DND-41 (cell line): ENCODE measurements around the gene CD244.

Experiments
- ATAC-seq: fragments of 200-7000 bp; cut with Tn5 transposase; 3 replicates; pipeline ENCODE4 v1.9.1; 2021; ENCODE audit warnings: low read depth; ENCODE audit not compliant: insufficient read depth
- DNase-seq: peaks from one replicate; pipeline ENCODE4 v3.0.0-alpha.2; 2020
- H2AFZ ChIP-seq: 2 replicates; pipeline ENCODE4 v1.6.0; 2012; ENCODE audit warnings: low read depth, low read length
- H3K27ac ChIP-seq: 2 replicates; pipeline ENCODE4 v1.5.1; 2012; ENCODE audit warnings: low read length, inconsistent platforms
- H3K27me3 ChIP-seq: fragments of 200-600 bp; sonication (generic); 2 replicates; pipeline ENCODE4 v1.6.0; 2012; ENCODE audit warnings: low read length, mild to moderate bottlenecking, inconsistent platforms; ENCODE audit not compliant: insufficient read depth, poor library complexity
- H3K36me3 ChIP-seq: 2 replicates; pipeline ENCODE4 v1.5.1; 2012; ENCODE audit warnings: low read length, inconsistent platforms; ENCODE audit not compliant: insufficient read depth
- H3K4me1 ChIP-seq: 2 replicates; pipeline ENCODE4 v1.5.1; 2012; ENCODE audit warnings: mild to moderate bottlenecking, low read length; ENCODE audit not compliant: insufficient read depth
- H3K4me2 ChIP-seq: 2 replicates; pipeline ENCODE4 v1.6.0; 2012; ENCODE audit warnings: mild to moderate bottlenecking, moderate library complexity, low read length, inconsistent platforms; ENCODE audit not compliant: insufficient read depth
- H3K4me3 ChIP-seq, 2 experiments: fragments of 200-600 bp in 1 of 2; shearing (Covaris generic) in 1 of 2; 2 replicates each; pipeline ENCODE4 v1.5.1; 2012 to 2016; ENCODE audit warnings: inconsistent platforms in 2 of 2, low read length in 2 of 2, mild to moderate bottlenecking in 2 of 2, low read depth in 1 of 2, moderate library complexity in 1 of 2
- H3K79me2 ChIP-seq: 2 replicates; pipeline ENCODE4 v1.6.0; 2012; ENCODE audit warnings: low read length, inconsistent platforms; ENCODE audit not compliant: insufficient read depth
- H3K9ac ChIP-seq: 2 replicates; pipeline ENCODE4 v1.6.0; 2012; ENCODE audit warnings: low read depth, mild to moderate bottlenecking, inconsistent platforms, low read length, moderate library complexity
- H3K9me3 ChIP-seq: 2 replicates; pipeline ENCODE4 v1.5.1; 2012; ENCODE audit warnings: low read length, moderate library complexity, mild to moderate bottlenecking, inconsistent platforms; ENCODE audit not compliant: insufficient read depth, severe bottlenecking
- H4K20me1 ChIP-seq: 2 replicates; pipeline ENCODE4 v1.6.0; 2012; ENCODE audit warnings: low read length; ENCODE audit not compliant: insufficient read depth
- EZH2 ChIP-seq: IDR thresholded peaks from 3 replicates; pipeline ENCODE4 v1.6.1; 2012; ENCODE audit warnings: borderline replicate concordance, low read depth, mild to moderate bottlenecking, moderate library complexity, low read length, inconsistent platforms; ENCODE audit not compliant: severe bottlenecking
- TF ChIP-seq, protein P1 (sequence below): IDR thresholded peaks from 2 replicates; pipeline ENCODE4 v1.5.1; 2012; ENCODE audit warnings: borderline replicate concordance, low read length, moderate library complexity, mild to moderate bottlenecking; ENCODE audit not compliant: poor library complexity, severe bottlenecking; ENCODE audit errors: extremely low read depth

The CD244 gene

DNA sequence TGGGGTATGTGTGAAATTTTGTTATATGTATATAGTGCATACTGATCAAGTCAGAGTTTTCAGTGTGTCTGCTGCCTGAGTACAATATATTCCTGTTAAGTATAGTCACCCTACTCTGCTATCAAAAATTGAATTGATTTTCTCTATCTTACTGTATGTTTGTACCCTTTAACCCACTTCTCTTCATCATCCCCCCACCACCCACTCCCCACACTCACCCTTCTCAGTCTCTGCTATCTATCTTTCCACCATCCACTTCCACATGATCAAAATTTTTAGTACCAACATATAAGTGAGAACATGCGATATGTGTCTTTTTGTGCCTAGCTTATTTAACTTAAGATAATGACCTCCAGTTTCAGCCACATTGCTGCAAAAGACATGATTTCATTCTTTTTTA lies 62.5 kb downstream of the CD244 start:
- DNase-seq (no peak), ATAC-seq (no peak)
- H3K27ac ChIP-seq = peak overlapping the region; percentile 65; the same call in 1 of the 2 replicates
- H3K4me1 ChIP-seq = peaks cover 70% of the 10 kb centered on the region
- no peak overlapping the region for H2AFZ ChIP-seq
- no peaks in the 10 kb centered on the region for H3K9me3 ChIP-seq
- H3K4me2 ChIP-seq = peak overlapping the region; percentile 47
- H4K20me1 ChIP-seq = no peaks in the 10 kb centered on the region
- no peak for TF ChIP-seq EZH2
- H3K9ac ChIP-seq = no peak overlapping the region
- no peak overlapping the region for H3K4me3 ChIP-seq
- no peaks in the 10 kb centered on the region for H3K79me2 ChIP-seq
- no peaks in the 10 kb centered on the region for H3K27me3 ChIP-seq
- H3K36me3 ChIP-seq = no peaks in the 10 kb centered on the region

DNA sequence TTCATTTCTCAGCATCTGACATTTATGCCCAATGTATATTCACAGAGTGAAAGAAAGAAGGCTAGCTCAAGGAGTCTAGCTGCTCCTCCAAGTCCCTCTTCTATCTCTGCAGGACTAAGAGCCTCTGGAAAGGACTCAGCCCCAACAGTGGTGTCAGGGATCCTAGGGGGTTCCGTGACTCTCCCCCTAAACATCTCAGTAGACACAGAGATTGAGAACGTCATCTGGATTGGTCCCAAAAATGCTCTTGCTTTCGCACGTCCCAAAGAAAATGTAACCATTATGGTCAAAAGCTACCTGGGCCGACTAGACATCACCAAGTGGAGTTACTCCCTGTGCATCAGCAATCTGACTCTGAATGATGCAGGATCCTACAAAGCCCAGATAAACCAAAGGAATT lies 63.0 kb downstream of the CD244 start:
- no peak for DNase-seq
- H4K20me1 ChIP-seq = no peaks in the 10 kb centered on the region
- no peak overlapping the region for H3K9ac ChIP-seq
- H3K79me2 ChIP-seq = no peaks in the 10 kb centered on the region
- ATAC-seq = no peak
- no peak overlapping the region for H3K4me2 ChIP-seq
- H2AFZ ChIP-seq = 0 out of 2 replicates have a peak overlapping the region, but pooled peaks have one; percentile 37
- peak overlapping the region; percentile 75 for H3K27ac ChIP-seq
- H3K27me3 ChIP-seq = no peaks in the 10 kb centered on the region
- H3K4me1 ChIP-seq = peaks cover 70% of the 10 kb centered on the region
- TF ChIP-seq, protein P1, sequence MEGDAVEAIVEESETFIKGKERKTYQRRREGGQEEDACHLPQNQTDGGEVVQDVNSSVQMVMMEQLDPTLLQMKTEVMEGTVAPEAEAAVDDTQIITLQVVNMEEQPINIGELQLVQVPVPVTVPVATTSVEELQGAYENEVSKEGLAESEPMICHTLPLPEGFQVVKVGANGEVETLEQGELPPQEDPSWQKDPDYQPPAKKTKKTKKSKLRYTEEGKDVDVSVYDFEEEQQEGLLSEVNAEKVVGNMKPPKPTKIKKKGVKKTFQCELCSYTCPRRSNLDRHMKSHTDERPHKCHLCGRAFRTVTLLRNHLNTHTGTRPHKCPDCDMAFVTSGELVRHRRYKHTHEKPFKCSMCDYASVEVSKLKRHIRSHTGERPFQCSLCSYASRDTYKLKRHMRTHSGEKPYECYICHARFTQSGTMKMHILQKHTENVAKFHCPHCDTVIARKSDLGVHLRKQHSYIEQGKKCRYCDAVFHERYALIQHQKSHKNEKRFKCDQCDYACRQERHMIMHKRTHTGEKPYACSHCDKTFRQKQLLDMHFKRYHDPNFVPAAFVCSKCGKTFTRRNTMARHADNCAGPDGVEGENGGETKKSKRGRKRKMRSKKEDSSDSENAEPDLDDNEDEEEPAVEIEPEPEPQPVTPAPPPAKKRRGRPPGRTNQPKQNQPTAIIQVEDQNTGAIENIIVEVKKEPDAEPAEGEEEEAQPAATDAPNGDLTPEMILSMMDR = no peak
- TF ChIP-seq EZH2 = no peak
- no peak overlapping the region for H3K4me3 ChIP-seq
- H3K9me3 ChIP-seq = no peaks in the 10 kb centered on the region
- H3K36me3 ChIP-seq = no peaks in the 10 kb centered on the region

DNA sequence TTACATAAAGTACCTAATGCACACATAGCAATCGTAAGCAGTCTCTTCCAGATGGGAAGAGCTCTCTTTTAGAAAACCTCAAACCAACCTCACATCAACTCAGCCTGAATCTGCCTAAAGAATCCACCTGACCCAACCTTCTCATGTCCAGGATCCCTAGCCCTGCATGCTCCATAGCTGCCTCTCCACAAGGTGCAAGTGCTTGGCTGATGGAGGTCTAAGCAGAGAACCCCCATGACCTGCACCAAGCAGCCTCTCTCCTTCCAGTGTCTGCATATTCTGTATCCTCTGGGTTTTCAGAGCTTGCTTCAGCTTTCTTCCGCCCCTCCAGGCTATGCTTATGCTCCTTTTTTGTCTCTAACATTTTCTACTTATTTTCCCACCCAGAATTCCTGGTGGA lies 64.2 kb downstream of the CD244 start:
- Histone ChIP-seq H3K27me3 (no peaks in the 10 kb centered on the region), H2AFZ (peak overlapping the region; percentile 58), H3K4me3 (no peak overlapping the region; a peak in 1 of 4 replicates), H3K4me1 (peaks cover 70% of the 10 kb centered on the region), H3K36me3 (no peaks in the 10 kb centered on the region), H3K9ac (peak overlapping the region; percentile 46), H4K20me1 (no peaks in the 10 kb centered on the region), H3K9me3 (no peaks in the 10 kb centered on the region), H3K79me2 (no peaks in the 10 kb centered on the region), H3K27ac (peak overlapping the region; percentile 75), H3K4me2 (peak overlapping the region; percentile 28; the same call in 1 of the 2 replicates)
- ATAC-seq (no peak), DNase-seq (no peak)
- TF ChIP-seq, protein P1 = no peak
- no peak for TF ChIP-seq EZH2

DNA sequence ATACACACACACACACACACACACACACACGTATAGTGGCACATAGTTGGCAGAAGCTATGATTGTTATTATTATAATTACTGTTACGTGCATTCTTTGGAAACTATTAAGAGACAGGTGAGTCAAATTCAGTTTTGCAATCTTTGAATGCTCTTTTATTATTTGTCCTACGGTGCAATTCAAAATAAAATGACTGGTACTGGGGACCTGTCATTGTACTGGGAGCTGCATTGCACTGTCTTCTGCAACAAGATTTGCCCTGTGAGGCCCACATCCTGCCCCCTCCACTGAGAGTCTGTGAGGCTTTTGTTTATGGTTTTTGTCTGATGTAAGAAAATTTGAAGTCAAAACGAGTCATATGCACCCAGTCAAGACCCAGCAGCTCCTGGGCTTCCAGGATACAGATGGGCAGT lies 64.8 kb downstream of the CD244 start:
- TF ChIP-seq EZH2 = no peak
- TF ChIP-seq, protein P1 = no peak
- H3K36me3 ChIP-seq = no peaks in the 10 kb centered on the region
- H3K9me3 ChIP-seq = no peaks in the 10 kb centered on the region
- peak overlapping the region; percentile 46 for H3K9ac ChIP-seq
- H3K4me1 ChIP-seq = peaks cover 70% of the 10 kb centered on the region
- peak; percentile 85 for ATAC-seq
- no peak overlapping the region for H3K4me3 ChIP-seq
- no peaks in the 10 kb centered on the region for H3K27me3 ChIP-seq
- H3K4me2 ChIP-seq = peak overlapping the region; percentile 28
- no peaks in the 10 kb centered on the region for H4K20me1 ChIP-seq
- H3K79me2 ChIP-seq = no peaks in the 10 kb centered on the region
- peak; percentile 85 for DNase-seq
- peak overlapping the region; percentile 75 for H3K27ac ChIP-seq
- H2AFZ ChIP-seq = peak overlapping the region; percentile 58
